ENCODE measurements around the gene POLR1A. TPM values are rescaled to one million over a fixed set of nuclear protein-coding genes. Genes with fewer than 3 reads are reported as not detected.

POLR1A gene
- total and polyA plus RNA-seq, 5 experiments from 2014 or later = 1.1 to 22.9 (median 5.7) TPM

- POLR2A ChIA-PET = no interaction called here
- Mint-ChIP-seq H3K36me3 (peaks cover 0 to 26% (median 8%) of the 10 kb centered on the region in 3 donors), H3K27ac (peak overlapping the region in 7 of 10 donors; percentile 21 to 70 (median 31)), H3K4me3 (no peak overlapping the region), H3K9me3 (no peaks in the 10 kb centered on the region), H3K4me1 (peaks cover 0 to 13% (median 3%) of the 10 kb centered on the region in 4 donors), H3K27me3 (no peaks in the 10 kb centered on the region)
- DNase-seq = no peak
- no peak for ATAC-seq
Observed at GRCh38 chr2:86022661-86023365, 82.9 kb downstream of the POLR1A start.

DNA sequence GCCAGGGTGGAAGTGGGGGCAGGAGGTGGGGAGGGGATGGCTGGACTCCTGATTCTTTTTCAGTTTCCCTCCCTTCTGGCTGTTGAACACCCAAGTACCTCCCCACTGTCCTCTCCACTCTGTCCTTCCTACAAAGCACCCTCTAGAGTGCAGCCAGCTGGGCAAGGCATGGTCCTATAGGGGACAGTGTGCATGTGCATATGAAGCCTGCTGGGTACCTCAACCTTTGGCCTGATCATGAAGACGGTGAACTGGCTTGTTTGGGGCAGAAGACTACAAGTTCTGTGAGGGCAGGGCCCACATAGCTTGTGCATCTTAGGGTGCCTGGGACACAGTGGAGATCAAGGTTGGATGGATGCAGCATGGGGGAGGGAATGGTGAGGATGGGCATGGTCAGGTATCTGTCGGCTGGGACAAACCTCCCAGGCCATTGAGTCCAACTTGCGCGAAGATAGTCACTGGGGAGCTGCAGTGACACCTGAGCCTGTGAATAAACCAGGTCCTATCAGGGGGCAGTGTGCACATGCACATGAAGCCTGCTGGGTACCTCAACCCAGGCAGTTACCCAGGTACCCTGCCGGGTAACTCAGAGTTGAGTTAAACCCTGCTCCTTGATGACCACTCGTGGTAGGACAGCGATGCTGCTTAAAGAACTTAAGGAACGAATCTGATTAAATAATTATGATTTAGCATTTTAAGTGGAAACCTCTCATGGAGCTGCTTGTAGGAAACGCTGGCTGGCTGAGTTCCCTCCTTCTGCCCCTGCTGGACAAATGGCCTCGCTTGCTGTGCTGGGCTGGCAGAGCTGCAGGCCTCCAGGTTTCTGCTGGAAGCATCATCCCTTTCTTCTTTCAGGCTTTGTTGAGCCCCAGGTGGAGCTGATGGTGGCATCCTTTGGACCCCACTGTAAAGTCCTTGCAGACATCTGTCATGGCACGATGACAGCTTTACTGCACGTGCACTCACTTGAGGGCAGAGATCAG lies 84.0 kb downstream of the POLR1A start:
- peaks cover 0 to 19% (median 4%) of the 10 kb centered on the region in 3 donors for H3K36me3 Mint-ChIP-seq
- H3K27me3 Mint-ChIP-seq = no peaks in the 10 kb centered on the region
- H3K4me1 Mint-ChIP-seq = peaks cover 4 to 23% (median 11%) of the 10 kb centered on the region in 4 donors
- ATAC-seq (no peak), DNase-seq (peak in 1 of 10 donors; percentile 46)
- POLR2A ChIA-PET = no interaction called here
- peak overlapping the region in 6 of 10 donors; percentile 2 to 70 (median 48) for H3K27ac Mint-ChIP-seq
- no peak overlapping the region for H3K4me3 Mint-ChIP-seq
- H3K9me3 Mint-ChIP-seq = no peaks in the 10 kb centered on the region

- H3K27ac Mint-ChIP-seq = peak overlapping the region in 5 of 10 donors; percentile 14 to 70 (median 52)
- ATAC-seq = no peak
Observed at GRCh38 chr2:86020984-86021383, 84.7 kb downstream of the POLR1A start.

DNA sequence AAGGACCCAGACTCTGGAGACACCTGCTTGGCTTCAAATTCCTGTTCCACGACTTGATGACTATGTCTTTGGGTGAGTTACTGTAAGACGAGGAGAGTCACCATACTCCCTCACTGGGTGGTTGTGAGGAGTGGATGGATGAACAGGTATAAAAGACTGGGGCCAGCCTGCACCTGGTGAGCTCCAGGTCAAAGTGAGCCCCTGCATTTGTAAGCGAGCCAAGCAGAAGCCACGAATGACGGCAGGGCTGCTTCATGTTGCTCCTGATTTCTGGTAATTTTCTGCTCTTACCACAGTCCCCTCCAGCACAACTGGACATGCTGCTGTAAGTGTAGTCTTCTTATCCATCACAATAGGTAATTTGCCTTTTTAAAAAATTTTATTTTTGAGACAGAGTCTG lies 86.6 kb downstream of the POLR1A start:
- peaks cover 0 to 8% (median 4%) of the 10 kb centered on the region in 9 donors for H3K9me3 Mint-ChIP-seq
- ATAC-seq (no peak), DNase-seq (no peak)
- no peak overlapping the region for H3K4me3 Mint-ChIP-seq
- H3K27me3 Mint-ChIP-seq = no peaks in the 10 kb centered on the region
- H3K36me3 Mint-ChIP-seq = peaks cover 0 to 3% (median 2%) of the 10 kb centered on the region in 3 donors
- H3K27ac Mint-ChIP-seq = peak overlapping the region in 4 of 10 donors; percentile 19 to 76 (median 38)
- H3K4me1 Mint-ChIP-seq = peaks cover 4 to 35% (median 14%) of the 10 kb centered on the region in 4 donors
- POLR2A ChIA-PET = no interaction called here

More at GRCh38 chr2:86020984-86021383, 84.7 kb downstream of the POLR1A start:
- H3K36me3 Mint-ChIP-seq = peaks cover 0 to 13% (median 2%) of the 10 kb centered on the region in 3 donors
- DNase-seq = peak in 1 of 10 donors; percentile 31
- H3K4me3 Mint-ChIP-seq = no peak overlapping the region
- peaks cover 4 to 29% (median 15%) of the 10 kb centered on the region in 4 donors for H3K4me1 Mint-ChIP-seq
- H3K9me3 Mint-ChIP-seq = no peaks in the 10 kb centered on the region
- POLR2A ChIA-PET = no interaction called here
- no peaks in the 10 kb centered on the region for H3K27me3 Mint-ChIP-seq

DNA sequence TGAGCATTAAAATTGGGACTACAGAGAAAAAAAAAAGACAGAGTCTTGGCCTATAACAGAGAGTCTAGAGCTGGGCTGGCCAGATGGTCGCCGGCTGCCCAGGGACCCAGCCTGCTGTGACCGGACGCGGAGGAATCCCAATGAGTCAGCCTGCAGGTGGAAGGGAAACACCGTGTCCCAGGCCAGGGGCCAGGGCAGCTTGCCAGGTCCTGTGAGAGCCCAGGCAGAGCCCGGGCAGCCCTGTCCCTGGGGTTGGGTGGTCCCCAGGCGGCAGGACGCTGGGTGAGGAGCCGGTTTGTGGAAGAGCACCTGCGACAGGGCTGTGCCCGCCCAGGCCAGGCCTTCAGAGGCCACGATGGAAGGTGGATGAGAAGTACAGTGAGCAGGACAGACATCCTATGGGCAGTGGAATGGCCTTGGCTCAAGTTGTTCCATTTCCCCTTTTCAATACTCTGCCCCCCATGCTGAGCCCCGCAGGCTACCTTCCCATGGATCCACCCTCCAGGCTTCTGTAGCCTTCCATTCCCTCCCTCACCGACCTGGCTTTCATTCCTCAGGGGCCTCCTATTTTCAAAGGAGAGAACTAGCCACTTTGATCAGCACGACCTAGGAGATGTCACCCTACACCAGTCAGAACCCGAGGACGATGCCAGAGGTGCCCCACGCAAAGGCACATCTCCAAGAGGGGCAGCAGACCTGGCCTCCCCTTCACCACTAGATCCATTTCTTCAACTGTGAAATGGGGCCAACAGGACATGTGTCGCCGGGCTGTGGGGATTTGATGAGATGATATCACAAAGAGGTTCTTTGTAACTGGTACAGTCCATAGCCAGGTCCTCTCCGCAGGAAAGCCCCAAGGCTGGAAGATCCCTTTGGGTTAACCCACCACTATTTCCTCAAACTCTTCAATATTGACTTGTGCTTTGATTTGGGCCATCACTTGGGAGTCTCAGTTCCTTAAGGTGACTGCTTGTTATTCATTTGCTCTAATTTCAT lies 87.5 kb downstream of the POLR1A start:
- peaks cover 2 to 15% (median 7%) of the 10 kb centered on the region in 9 donors for H3K9me3 Mint-ChIP-seq
- ATAC-seq (no peak), DNase-seq (peak in 1 of 10 donors; percentile 41)
- H3K36me3 Mint-ChIP-seq = peaks cover 0 to 5% (median 0%) of the 10 kb centered on the region in 3 donors
- H3K27ac Mint-ChIP-seq = peak overlapping the region in 6 of 10 donors; percentile 8 to 89 (median 36)
- no peaks in the 10 kb centered on the region for H3K27me3 Mint-ChIP-seq
- POLR2A ChIA-PET = interaction anchor here (1.0 kb wide), 1 partner anchor 18 kb away, joined by 4 read pairs; no protein-coding TSS in a partner anchor
- H3K4me3 Mint-ChIP-seq = no peak overlapping the region
- H3K4me1 Mint-ChIP-seq = peaks cover 2 to 35% (median 14%) of the 10 kb centered on the region in 4 donors

DNA sequence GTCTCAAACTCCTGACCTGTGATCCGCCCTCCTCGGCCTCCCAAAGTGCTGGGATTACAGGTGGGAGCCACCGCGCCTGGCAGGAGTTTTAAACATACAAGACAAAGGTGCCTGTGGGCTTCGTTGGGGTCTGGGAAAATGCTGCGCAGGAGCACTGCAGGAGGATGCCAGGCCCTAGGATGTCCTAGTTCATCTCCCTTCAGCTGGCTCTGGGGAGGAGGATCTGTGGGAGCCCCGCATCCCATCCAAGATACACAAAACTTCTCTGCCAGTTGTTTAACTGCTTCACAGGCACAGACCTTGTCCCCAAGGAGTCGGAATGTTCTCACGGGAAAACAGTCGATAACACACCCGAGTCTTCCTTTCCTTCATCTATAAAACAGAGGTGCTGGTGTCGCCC lies 89.1 kb downstream of the POLR1A start:
- Mint-ChIP-seq H3K27ac (peak overlapping the region in 9 of 10 donors; percentile 40 to 89 (median 80)), H3K4me3 (peak overlapping the region in 6 of 10 donors; percentile 11 to 75 (median 52)), H3K27me3 (no peaks in the 10 kb centered on the region), H3K36me3 (peaks cover 0 to 5% (median 0%) of the 10 kb centered on the region in 3 donors), H3K9me3 (peaks cover 2 to 15% (median 7%) of the 10 kb centered on the region in 9 donors), H3K4me1 (peaks cover 2 to 37% (median 13%) of the 10 kb centered on the region in 4 donors)
- POLR2A ChIA-PET = no interaction called here
- ATAC-seq = no peak
- no peak for DNase-seq

DNA sequence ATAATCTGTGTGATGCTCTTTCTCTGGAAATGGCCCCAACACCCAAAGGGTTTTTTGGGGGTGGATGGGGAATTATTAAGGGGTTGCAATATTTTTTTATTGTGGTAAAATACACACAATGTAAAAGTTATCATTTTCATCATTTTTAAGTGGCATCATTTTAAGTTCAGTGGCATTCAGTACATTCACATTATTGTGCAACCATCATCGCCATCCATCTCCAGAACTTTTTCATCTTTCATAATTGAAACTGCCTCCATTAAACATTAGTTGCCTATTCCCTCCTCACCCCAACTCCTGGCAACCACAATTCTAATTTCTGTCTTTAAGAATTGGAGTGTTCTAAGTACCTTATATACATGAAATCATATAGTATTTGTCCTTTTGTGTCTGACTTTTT lies 90.0 kb downstream of the POLR1A start:
- no peak for DNase-seq
- Mint-ChIP-seq H3K36me3 (peaks cover 0 to 5% (median 0%) of the 10 kb centered on the region in 3 donors), H3K9me3 (peaks cover 2 to 15% (median 7%) of the 10 kb centered on the region in 9 donors), H3K4me1 (peaks cover 2 to 35% (median 12%) of the 10 kb centered on the region in 4 donors), H3K27ac (peak overlapping the region in 1 of 10 donors; percentile 19), H3K27me3 (no peaks in the 10 kb centered on the region), H3K4me3 (no peak overlapping the region)
- POLR2A ChIA-PET = no interaction called here
- no peak for ATAC-seq

DNA sequence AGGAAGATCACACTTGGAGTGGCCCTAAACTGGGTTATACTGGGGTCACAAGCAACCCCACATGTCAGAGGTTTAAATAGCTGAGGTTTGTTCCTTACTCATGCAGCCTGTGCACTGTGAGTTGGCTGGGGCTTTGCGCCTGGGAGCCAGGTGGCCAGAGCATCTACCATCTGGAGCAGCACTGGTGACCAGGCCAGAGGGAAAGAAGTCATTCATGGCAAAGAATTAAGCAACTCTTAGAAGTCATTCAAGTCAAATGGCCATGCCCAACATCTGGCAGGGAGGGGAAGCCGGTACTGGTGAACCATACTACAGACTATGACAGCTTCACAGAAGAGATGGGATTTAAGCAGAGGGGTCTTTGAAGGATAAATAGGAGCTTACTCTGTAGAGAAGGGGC lies 90.7 kb downstream of the POLR1A start:
- peak overlapping the region in 3 of 10 donors; percentile 48 to 73 (median 52) for H3K27ac Mint-ChIP-seq
- H3K4me1 Mint-ChIP-seq = peaks cover 2 to 35% (median 12%) of the 10 kb centered on the region in 4 donors
- POLR2A ChIA-PET = interaction anchor here (1.5 kb wide), 1 partner anchor 21 kb away, joined by 3 read pairs; no protein-coding TSS in a partner anchor
- H3K4me3 Mint-ChIP-seq = no peak overlapping the region
- peaks cover 2 to 15% (median 7%) of the 10 kb centered on the region in 9 donors for H3K9me3 Mint-ChIP-seq
- peaks cover 0 to 5% (median 0%) of the 10 kb centered on the region in 3 donors for H3K36me3 Mint-ChIP-seq
- no peaks in the 10 kb centered on the region for H3K27me3 Mint-ChIP-seq
- DNase-seq = no peak
- ATAC-seq = no peak

DNA sequence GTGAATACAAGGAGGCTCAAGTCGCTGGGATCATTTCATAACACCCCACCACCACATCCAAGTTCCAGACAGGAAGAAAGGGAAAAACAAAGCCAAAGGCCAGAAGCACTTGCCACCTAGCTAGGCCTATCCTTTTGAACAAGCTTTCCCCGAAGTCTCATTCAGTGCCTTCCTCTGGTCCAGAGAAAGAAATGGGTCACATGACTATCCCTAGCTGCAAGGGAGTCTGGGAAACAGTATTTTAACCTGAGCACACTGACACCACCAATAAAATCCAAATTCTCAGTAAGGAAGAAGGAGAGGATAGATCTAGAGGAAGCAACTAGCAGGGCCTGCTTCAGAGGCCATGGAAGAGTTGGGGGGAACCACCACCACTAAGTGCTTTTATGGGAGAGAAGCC lies 91.2 kb downstream of the POLR1A start:
- Mint-ChIP-seq H3K27me3 (no peaks in the 10 kb centered on the region), H3K4me3 (no peak overlapping the region), H3K9me3 (peaks cover 2 to 15% (median 7%) of the 10 kb centered on the region in 9 donors), H3K4me1 (peaks cover 2 to 35% (median 12%) of the 10 kb centered on the region in 4 donors), H3K27ac (peak overlapping the region in 1 of 10 donors; percentile 52), H3K36me3 (peaks cover 0 to 5% (median 0%) of the 10 kb centered on the region in 3 donors)
- ATAC-seq (no peak), DNase-seq (no peak)
- POLR2A ChIA-PET = interaction anchor here (1.5 kb wide), 1 partner anchor 22 kb away, joined by 3 read pairs; no protein-coding TSS in a partner anchor

- Mint-ChIP-seq H3K9me3 (peaks cover 2 to 15% (median 7%) of the 10 kb centered on the region in 9 donors), H3K4me3 (no peak overlapping the region), H3K36me3 (peaks cover 0 to 5% (median 0%) of the 10 kb centered on the region in 3 donors), H3K27ac (no peak overlapping the region), H3K27me3 (no peaks in the 10 kb centered on the region), H3K4me1 (peaks cover 2 to 21% (median 9%) of the 10 kb centered on the region in 4 donors)
- ATAC-seq (no peak), DNase-seq (peak in 1 of 10 donors; percentile 44)
- POLR2A ChIA-PET = no interaction called here
Observed at GRCh38 chr2:86012007-86012712, 93.5 kb downstream of the POLR1A start.

DNA sequence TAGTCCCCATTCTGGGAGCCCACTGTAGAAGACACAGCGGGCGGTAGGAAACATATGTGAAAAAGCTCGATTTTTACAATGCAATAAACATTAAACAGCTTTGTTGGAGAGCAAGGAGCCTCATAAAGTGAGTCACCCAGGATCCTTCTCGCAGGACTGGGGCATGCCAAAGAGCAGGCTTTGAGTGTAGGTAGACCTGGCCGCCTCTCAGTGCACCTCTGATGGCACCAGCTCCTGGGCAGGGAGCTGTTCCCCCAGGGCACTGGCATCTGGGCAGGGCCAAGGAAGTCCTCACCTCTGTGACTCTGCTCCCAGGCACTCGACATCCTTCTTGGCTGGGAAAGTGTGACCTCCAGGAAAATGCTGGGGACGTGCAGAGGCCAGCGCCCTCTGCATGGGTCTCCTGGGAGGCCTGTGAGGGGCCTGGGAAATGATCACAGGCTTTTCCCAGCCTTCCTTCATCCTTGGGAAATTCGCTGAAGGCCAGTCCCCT lies 94.2 kb downstream of the POLR1A start:
- peaks cover 2 to 15% (median 7%) of the 10 kb centered on the region in 9 donors for H3K9me3 Mint-ChIP-seq
- H3K36me3 Mint-ChIP-seq = peaks cover 0 to 5% (median 0%) of the 10 kb centered on the region in 3 donors
- ATAC-seq = no peak
- H3K27me3 Mint-ChIP-seq = no peaks in the 10 kb centered on the region
- DNase-seq = peak in 1 of 10 donors; percentile 60
- H3K4me1 Mint-ChIP-seq = peaks cover 0 to 17% (median 3%) of the 10 kb centered on the region in 4 donors
- H3K4me3 Mint-ChIP-seq = no peak overlapping the region
- POLR2A ChIA-PET = no interaction called here
- no peak overlapping the region for H3K27ac Mint-ChIP-seq

Measured in naive thymus-derived CD8-positive, alpha-beta T cell (primary cell).